ENCODE measurements around the gene IMP4.

The IMP4 gene

DNA sequence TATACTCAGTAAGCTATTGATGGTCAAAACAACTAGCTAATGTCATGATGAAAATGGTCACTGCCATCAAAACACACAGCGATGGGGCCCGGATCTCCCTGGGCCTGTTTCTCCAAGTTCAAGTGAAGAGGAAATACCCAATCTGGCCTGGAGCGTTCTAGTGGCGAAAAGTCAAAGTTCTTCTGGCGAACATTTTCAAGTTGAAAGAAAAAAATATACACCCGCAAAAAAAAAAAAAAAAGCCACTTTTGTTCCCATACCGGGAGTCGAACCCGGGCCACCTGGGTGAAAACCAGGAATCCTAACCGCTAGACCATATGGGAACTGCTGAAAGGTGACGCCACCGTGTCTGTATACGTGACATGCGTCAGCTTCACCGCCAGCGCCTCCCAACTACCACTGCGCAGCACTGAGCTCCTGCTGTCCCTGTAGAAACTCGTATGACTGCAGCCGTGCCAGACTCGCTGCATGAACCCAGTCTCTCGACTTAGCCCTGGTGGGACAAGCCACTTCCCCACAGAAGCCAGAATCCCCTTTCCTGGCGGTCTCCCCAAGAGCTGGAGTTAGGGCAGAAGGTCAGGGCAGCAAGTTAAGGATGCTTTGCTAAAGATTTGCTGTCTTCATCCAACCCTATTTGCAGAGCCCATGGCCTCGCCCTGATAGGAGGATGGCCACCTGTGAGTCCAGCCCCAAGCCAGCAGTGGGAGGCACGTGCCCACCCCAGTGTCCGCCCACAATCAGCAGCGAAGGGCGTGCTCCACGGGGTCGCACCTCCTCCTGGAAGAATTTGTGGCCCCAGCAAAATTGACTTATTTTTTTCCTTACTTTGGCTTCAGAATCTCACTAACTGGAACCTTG lies 5.6 kb upstream of the IMP4 start:
- DNase-seq (ENCODE audit: low spot score): peak; percentile 86

DNA sequence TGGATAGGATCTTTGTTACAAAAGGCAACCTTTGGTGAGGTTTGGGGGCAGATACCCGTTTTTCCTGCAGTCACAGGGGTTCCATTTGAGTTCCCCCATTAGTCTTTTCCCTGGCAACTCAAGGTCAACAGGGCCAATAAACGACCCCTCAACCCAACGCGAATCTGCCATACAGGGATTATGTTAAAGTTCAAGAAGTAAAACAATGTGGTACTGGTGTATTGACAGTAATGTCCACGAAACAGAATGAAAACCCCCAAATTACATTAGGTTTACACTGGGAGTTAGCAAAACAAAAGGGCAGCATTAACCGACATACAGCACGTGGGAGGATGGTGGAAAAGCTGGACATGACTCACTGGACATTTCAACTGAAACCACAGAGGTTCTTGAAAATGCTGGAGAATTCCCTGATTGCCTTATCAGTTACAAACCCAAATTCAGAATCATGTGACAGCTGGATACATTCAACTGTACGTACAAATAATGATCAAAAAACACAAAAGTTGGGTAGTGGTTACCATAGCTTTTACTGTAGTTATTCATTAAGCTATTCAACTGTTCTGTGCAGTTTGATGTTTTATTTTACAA lies 4.9 kb upstream of the IMP4 start:
- no peak for DNase-seq (ENCODE audit: low spot score)

DNA sequence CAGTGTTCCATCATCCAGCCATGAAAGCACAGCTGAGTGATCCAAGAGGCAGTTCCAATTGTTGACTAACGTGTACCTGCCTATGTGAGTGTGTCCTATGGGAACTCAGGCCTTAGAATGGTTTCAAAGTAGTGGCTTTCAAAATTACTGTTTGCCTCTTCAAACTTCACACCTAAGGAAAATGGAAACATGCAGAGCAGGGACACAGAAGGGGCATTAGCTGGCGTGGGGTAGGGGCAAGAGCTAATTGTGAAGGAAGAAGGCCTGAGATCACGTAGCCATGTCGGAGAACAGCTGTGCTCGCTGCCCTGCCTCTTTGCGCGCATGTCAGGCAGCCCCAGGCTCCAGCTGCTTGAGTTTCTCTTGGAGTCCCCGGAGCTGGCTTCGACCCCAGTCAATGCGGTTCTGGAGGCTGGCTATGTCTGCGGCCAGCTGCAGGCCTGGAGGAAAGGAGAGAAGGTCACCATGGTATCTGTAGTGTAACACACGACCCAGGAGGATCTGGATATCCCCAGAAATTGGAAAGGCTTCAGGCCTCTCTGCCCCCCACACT lies 3.8 kb upstream of the IMP4 start:
- DNase-seq (ENCODE audit: low spot score): no peak

DNA sequence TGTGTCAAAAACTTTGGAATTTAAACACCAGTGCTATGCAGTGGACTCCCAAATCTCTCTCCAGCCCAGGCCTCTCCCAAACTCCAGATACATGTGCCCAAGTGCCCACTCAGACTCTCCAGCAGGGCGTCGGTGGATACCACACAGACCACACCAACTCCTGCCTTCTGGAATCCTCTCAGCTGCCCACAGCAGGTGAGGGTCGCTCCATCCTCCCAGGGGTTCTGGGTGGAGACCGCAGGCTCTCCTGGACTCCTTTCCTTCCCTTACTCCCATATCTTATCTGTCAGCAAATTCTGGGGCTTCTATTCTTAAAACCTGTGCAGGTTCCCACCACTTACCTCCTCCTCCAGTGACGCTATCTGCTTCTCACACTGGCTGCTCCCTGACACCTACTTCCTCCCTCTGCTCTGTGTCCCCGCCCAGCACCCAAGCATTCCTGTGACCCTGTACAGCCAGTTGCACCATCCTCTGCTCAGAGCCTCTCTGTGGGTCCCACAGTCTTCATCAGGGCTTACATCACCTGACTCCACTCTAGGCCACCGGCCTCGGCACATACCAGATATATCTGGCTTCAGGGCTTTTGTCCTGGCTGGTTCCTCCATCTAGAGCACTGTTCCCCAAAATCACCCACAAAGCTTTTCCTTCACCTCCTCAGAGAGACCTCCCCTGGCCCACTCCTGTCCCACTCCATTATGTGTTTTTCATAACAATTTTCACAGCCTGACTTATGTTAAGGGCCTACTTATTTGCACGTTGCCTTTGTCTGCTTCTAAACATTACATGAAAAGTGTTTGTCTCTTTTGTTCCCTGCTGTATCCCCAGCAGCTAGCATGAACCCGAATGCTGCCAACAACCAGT lies 2.6 kb upstream of the IMP4 start:
- no peak for DNase-seq (ENCODE audit: low spot score)

DNA sequence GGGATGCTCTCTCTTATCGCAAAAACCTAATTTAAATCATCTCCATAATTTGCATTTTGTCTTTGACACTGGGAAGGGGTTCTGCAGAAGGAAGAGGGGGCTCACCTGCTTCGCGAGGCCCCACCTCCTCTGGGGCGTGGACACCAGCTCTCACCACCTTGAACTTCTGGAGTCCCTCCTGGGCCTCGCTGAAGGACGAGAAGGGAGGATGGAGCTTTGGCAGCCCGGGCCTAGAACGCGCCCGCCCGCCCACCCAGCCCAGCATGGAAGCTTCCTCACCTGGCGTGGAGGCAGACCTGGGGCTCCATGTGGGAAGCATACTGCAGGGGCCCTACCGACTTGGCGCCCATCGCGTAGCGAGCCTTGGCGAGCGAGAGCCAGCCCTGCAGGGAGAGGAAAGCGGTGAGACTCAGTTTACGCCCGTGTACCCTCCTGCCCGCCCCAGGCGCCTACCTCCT lies 1.1 kb upstream of the IMP4 start:
- DNase-seq (ENCODE audit: low spot score): no peak

DNA sequence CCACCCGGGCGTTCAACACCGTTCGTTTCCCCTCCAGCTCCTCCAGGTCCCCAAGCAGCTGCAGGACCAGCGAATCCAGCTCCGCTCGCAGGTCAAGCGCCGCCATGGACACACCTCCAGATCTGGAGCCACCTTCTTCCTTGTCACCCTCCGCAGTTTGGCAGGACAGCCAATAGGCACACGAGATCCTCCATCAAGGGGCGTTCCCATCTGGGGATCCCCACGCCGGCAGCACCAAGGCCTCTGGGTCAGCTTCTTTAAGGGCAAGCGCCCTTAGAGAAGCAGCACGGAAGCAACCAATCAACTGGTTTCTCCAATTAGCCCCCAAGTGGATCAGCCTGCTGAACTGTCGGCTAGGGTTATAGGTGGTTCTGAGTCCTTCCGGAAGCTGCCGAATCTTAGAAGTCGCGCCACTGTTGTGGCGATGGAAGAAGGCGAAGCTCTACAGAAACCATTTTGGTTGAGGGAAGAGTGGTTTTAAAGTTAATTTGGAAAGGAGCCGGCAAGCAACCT lies 621 bp upstream of the IMP4 start:
- DNase-seq (ENCODE audit: low spot score): peak; percentile 84

DNA sequence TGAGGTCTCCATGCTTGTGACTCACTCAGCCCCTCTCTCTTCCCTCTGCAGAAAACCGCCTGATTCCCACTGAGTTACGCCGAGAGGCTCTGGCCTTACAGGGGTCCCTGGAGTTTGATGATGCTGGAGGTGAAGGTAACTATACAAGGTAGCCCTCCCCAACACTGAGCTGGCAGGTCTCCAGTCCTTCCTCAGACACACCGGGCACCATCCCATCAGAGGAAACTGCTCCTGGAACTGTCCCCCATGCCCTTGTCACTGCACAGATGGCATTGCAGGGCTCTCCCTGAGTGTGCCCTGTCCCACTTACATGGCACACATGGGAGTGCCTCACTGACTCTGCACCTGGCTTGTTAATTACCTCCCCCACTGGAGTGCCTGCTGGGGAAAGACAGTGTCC lies 1.9 kb downstream of the IMP4 start:
- no peak for DNase-seq (ENCODE audit: low spot score)

DNA sequence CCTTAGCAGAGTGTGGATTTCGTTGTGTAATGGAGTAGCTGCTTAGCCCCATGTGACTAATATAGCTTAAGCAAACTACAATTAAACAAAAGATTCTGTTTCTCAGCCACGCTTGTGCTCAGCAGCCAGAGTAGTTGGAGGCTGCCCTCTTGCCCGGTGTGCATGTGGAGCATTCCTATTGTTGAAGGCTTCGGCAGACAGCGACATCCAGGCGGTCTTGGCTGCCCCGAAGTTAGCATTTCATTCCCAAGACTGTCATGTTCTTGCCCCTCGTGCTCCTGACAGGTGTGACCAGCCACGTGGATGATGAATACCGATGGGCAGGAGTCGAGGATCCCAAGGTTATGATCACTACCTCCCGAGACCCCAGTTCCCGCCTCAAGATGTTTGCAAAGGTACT lies 2.4 kb downstream of the IMP4 start:
- DNase-seq (ENCODE audit: low spot score): no peak

DNA sequence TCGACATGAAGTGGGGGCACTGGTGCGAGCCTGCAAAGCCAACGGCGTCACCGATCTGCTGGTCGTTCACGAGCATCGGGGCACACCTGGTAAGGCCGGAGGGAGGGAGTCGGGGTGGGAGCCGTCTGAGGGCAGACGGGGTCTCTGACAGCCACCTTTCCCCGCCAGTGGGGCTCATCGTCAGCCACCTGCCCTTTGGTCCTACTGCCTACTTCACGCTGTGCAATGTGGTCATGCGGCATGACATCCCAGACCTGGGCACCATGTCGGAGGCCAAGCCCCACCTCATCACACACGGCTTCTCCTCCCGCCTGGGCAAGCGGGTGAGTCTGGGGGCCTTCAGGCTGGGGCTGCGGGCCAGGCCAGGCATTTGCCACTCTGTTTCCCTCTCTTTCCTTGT lies 2.9 kb downstream of the IMP4 start:
- DNase-seq (ENCODE audit: low spot score): no peak

DNA sequence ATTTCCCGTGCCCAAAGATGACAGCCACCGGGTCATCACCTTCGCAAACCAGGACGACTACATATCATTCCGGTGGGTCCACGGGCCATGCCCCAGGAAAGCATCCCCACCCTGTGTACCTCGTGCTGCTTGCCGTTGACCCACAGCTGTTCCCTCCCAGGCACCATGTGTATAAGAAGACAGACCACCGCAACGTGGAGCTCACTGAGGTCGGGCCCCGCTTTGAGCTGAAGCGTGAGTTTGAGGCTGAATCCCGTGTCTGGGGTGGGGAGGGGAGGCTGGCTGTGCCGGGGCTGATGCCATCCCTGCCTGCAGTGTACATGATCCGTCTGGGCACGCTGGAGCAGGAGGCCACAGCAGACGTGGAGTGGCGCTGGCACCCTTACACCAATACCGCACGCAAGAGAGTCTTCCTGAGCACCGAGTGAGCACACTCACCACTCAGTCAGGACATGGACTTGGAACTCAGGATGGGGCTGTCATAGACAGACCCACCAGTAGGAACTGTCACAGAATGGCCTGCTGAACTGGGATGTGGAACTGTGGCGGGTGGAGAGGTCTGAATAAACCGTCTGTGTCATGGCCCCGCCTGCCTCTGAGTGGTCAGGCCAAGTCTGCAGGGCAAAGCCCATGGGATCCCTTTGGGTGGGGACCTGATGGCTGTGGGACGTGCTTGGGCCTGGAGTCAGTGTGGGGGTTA lies 3.5 kb downstream of the IMP4 start:
- no peak for DNase-seq (ENCODE audit: low spot score)

DNA sequence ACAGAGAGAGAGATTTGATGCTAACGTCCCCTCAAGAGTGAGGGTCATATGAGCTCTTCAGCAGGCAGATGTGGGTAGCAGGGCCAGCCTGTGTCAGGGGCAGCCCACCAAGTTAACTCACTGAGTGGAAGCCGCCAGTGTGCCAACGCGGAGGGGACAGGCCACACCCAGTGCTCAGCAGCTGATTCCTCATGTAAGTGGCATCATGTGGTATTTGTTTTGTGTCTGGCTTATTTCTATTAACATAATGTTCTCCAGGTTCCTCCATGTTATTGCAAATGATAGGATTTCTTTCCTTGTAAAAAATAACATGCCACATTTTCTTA lies 4.0 kb downstream of the IMP4 start:
- no peak for DNase-seq (ENCODE audit: low spot score)

DNA sequence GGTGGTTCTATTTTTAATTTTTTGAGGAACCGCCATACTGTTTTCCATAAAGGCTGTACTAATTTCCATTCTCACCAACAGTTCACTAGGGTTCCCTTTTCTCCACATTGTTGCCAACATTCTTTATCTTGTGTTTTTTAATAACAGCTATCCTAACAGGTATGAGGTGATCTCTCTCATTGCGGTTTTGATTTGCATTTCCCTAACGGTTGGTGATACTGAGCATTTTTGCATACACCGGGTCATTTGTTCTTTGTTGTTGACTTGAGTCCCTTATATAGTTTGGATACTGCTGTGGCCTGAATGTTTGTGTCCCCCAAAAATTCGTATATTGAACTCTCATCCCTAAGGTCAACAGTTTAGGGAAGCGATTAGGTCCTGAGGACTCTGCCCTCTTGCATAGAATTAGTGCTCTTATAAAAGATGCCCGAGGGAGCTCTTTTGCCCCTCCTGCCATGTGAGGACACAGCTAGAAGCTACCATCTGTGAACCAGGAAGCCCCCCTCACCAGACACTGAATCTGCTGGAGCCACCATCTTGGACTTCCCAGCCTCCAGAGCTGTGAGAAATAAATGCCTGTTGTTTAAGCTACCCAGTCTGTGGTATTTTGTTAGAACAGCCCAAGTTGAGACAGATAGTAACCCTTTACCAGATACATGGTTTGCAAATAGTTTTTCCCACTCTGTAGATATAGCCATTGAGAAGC lies 4.7 kb downstream of the IMP4 start:
- DNase-seq (ENCODE audit: low spot score): no peak

DNA sequence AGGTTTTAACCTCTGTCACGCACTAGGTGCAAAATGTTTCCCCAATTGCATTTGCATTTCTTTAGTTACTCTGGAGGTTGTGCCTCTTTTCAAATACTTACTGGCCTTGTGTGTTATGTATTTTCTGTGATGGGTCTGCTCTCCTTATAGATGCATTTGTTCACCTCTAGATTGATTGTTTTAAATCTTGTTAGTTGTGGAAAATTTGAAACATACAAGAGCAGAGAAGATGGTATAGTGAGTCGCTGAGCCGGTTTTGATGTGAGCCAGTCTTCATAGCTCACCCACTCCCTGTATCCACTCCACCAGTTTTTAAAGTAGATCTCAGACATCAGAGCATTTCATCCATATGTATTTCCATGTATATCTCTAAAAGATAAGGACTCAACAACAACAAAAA lies 6.5 kb downstream of the IMP4 start:
- no peak for DNase-seq (ENCODE audit: low spot score)

DNA sequence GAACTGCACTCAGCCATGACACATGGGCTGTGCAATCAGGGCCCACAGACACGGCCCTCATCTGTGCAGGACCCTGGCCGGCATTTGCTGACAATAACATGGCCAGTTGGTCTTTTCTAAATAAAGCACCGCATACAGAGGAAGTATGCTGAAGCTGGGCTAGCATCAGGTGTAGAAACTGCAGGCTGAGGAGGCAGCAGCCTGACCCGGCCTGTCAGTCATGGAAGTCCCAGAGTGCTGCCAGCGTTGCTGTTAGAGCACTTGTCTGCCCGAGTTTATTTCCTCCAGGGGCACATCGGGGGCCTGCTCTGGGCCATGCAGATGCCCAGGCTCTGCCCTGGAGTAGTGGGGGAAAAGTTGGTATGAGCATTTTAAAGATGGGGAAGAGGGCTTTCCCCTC lies 9.0 kb downstream of the IMP4 start:
- DNase-seq (ENCODE audit: low spot score): no peak

DNA sequence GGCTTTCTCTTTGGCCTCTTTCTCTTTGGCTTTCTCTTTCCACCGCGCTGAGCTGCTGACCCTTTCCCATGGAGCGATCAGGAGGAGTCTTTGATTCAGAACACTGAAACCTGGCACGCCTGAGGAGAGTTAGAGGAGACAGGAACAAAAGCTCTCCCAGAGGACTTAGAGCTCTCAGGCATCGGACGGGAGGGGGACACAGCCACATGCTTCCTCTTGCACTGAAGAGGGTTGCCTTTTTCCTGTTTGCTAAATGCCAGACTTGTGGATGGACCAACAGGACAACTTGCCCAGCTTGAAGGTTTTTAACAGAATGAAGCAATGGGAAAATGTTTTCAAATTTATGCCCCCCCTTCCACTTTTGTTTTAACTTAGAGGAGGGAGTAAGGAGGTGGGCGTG lies 9.5 kb downstream of the IMP4 start:
- no peak for DNase-seq (ENCODE audit: low spot score)

DNA sequence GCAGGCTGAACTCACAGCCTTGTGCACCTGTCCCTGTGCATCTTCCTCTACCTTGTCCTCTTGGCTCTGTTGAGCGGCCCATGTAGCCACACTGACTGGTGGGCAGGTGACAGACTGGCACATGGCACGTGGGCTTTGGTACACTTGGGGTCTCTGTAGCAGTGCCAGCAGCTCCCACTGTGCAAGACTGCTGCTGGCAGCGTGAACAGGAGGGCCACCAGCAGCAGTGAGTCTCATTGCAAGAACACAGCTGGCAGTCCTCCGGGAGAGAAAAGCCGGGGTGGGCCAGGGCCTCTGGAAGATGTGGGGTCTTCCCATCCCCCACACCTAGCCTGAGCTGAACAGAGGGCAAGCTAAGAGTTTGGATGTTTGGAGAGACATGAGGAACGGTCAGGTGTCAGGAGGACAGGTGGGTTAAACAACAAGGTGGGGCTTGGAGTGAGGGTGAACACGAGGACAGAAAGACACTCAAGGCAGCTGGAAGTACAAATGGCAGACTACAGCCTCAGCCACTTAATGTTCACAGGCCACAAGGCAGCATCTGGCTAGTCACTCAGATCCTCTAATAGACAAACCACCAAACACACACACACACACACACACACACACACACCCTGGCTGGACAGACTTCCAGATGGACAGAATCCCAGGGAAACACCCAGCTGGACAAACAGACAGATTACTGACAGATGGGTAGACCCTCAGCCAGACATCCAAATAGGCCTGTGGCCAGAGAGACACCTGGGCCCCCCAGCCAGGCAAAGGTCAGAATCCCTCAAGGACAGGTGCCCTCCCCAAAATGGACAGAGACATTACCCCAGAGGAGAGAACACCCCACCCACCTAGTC lies 10.8 kb downstream of the IMP4 start:
- no peak for DNase-seq (ENCODE audit: low spot score)

DNA sequence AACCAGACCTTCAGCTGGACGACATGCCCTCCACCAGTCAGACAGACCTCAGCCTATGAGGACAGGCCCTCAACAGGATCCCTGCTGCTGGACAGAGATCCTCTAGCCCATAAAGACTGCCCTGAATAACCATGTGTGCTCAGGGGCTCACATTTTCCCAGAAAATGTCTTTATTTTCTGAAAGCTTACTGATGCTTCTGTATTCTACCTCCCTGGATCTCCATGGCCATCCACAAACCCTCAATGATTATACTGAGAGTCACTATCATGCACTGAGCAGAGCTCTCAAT lies 11.4 kb downstream of the IMP4 start:
- DNase-seq (ENCODE audit: low spot score): no peak

DNA sequence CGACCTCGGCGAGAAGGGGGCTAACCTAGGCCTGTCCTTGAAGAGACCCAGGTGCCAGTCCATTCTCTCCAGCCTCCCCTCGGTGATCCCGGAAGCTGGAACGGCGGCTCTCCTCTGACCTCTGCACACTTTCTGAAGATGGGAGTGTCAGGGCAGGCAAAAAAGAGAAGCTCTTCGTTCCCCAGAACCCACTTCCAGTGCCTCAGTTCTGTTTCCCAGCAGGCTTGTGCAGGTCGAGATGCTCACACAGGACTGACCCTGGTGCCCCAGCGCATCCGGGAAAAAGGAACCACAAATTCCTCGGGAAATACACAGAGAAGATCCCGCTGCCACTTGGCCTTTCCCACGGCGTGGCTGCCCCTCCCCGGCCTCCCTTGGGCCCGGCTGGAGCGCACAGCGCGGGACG lies 12.5 kb downstream of the IMP4 start:
- no peak for DNase-seq (ENCODE audit: low spot score)

DNA sequence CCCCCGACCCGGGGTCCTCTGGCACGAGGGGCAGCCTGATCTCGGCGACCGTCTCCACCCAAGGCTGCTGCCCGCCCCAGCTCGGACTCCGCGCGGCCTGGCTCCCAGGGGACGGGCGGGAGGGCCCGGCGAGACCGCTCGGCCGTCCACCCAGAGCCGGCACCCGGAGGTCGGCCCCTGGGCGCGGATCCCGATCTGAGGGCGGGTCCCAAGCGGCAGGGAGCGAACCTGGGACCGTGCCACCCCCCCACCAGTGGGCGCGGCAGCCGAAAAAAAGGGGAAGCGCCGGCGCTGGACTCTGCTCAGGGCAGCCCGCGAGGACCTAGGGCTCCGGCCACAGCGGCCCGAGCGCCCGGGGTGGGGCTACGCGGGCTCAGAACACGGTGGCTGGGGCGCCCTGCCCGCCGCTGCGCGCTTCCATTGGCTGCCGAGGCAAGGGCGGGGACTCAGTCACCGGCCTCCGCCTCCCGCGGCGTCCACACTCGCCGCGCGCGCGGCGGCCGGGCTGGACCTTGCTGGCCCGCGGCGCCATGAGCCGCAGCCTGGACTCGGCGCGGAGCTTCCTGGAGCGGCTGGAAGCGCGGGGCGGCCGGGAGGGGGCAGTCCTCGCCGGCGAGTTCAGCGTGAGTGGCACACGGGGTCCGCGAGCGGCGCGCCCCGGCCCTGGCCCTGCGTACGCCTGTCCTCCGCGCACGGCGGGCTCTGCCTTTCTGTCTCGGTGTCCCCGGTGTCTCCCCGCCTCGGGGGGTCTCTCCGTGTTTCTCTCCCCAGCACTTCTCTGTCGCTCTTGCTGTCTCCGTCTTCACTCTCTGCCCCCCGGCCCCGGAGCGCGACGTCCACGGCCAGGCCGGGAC lies 13.1 kb downstream of the IMP4 start, which contains the start of gene PTPN18:
TSS of gene PTPN18 (plus strand) at position 479 of the 854 bp plus-strand sequence. CDS start at position 531, 52 bp downstream.
- peak; percentile 91 for DNase-seq (ENCODE audit: low spot score)

Data from D341Med (cell line).